Posterior cingulate gyrus (tissue), 11 donors: Measurements from ENCODE around the gene SPAG6.

Source experiments
- DNase-seq, 10 donors: peaks; one replicate each; pipeline versions ENCODE4 v3.0.0 to v3.0.0-alpha.2; 2020 to 2021; ENCODE audit warnings: mixed read lengths in 3 of 10
- intact Hi-C: fragments of 100-400 bp; cut with DNase I; formaldehyde crosslinking; loops from one replicate; pipeline ENCODE4 v1.15.1; 2023

SPAG6 gene

DNA sequence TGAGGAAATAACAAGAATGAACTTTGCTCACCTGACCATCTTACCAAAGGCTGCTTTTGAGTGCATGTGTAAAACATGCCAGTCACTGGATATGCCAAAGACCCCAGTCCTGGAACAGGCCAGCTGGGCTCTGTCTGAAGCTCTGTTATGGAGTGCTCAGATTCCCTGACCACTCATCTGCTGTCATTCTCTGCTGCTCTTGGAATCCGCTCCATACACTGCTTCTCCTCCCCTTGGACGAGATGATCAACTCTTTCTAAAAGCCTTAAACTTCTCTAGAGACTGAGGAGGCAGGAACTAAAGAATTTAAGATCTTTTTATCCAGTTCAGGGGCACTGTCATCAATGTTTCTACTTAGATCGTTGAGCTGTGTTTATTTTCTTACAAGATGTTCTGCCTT, 100.2 kb downstream of the SPAG6 start:
- intact Hi-C loops, result no loop called here

DNA sequence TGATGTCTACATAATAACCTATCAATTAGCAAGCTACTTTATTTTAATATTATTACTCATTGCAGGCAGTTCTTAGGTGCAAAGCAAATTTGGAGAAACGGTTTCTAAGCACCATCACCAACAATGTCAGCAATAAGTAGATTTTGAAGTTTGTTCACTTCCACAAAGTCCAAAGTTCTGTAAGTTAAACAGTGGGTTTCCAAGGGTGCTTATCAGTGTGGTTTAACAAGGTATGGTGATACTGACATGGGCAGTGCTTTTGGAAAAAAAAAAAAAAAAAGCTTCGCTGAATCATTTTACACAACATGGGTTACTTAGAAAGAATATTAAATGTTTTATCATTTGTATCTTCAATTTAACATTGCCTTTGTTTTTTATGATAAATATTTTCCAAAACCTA, 101.8 kb downstream of the SPAG6 start:
- no peak for DNase-seq
- intact Hi-C loops, result no loop called here

More for the DNA sequence above, 100.2 kb downstream of the SPAG6 start:
- no peak for DNase-seq

DNA sequence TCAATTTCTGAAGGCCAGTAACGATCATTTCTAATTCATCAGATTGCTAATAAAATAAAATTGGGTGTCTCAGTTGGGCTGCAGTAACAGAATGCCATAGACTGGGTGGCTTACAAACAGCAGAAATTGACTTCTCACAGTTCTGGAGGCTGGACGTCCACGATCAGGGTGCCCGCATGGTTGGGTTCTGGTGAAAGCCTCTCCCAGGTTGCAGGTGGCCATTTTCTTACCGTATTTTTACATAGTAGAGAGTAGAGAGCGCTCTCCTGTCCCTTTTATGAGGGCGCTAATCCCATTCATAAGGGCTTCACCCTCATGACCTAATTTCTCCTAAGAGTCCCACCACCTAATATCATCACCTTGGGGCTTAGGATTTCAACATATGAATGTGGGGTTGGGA, 106.0 kb downstream of the SPAG6 start:
- intact Hi-C loops, result no loop called here
- DNase-seq, result no peak

DNA sequence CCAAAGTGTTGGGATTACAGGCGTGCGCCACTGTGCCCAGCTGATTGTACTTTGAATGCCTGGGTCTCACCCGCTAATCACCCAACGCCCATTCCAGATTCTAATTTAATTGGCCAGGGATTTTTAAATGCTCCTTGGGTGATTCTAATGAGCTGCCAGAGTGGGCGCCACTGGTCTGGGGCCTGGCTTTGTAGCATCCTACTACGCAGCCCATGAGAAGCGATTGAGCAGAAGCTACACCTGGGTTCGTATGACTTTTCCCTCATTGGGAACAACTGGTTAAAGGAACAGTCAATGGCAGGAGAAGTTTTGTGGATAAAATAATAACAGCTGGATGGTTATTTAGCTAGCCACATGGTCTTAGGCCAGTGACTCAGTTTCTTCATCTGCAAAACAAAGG, 108.0 kb downstream of the SPAG6 start:
- DNase-seq, result no peak
- intact Hi-C loops, result no loop called here

DNA sequence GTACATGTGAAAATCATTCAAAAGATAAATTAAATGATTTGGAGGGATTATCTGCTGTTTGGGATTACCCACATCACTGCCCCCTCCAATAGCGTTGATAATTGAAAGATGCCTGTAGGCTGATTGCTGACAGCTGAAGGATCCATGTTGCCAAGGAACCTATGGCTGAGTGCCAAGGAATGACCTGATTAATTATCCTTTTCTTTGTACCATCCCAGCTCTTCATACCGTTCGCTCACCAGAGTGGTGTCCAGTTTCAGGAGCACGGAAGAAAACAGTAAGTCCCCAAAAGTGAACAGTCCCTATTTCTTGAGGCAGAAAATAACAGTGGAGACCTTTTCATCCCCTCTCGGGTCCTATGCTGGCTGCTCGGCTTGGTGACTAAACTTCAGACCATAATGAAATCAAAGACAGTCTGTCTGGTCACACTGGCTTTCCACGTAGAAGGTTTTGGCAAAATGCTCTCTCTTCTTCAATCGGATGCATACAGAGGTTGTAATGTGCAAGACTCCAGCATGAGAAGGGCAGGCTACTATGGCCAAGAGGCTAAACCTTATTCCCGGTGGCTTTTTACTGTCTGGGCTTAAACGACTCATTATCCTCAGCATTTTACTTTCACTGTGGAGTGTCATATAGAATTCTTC, 108.8 kb downstream of the SPAG6 start:
- DNase-seq, result no peak
- intact Hi-C loops, result no loop called here

DNA sequence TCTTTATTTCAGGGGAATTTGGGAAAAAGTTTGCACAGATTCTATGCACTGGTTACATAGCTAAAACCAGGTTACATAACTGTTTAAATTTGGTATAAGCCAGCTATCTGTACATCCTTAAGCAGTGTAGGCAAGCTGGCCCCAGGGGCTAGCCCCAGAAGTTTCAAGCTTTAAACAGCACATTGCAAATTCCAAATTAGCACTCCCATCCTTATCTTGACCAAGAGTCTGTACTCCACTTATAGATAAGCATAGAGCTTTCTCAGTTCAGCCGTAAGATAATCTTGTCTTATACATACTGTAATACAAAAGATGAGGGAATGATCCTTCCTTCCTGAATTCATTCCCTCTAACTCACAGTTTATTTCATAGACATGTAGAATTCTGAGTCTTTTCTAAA, 109.3 kb downstream of the SPAG6 start:
- intact Hi-C loops, result no loop called here
- DNase-seq, result no peak

DNA sequence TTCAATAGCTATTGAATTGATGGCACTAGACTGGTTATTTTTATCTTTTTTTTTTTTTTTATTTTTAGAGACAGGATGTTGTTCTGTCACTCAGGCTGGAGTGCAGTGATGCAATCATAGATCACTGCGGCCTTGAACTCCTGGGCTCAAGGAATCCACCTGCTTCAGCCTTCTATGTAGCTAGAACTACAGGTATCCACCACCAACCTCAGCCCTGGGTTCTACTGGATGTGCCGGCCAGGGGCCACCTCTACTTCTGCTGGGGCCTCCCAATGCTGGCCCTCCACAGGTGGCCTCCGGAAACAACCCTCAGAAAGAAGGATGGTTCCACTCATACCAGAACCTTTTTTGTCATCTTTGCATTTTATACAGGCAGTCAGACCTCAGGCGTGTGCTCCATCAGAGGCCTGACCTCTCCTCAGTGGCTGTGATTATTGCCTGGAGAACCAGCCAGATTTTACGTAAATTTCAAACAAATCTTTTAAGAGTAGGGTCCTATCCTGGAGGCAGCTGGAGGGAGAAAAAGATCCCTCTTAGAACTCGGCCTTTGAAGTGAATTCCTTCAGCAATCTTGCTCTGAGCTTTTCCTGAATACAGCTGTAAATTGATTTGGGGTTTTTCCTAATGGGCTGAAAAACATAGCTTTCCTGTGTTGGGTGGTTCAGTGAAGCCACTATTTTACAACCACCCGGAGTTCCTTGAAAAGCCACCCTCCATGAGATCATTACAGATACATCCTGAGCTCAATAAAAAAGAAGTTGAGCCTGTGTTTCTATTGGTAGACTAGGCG, 110.0 kb downstream of the SPAG6 start:
- intact Hi-C loops, result no loop called here
- DNase-seq, result no peak

DNA sequence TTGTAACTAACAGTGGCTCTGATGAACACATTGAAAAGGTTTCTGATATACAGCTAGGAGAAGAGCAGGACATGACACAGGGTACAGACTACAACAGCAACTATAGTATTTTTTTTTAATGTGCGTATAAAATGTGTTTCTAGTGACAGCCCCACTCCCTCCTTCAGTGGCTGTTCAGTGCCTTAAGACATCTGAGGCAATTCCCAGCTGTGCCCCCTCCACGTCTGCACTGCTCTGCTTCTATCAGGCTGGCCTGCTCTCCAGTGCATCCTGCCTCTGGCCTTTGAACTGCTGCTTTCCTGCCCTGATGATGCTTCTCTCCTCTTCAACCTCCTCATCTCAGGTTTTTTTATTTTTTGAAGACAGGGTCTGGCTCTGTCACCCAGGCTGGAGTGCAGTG, 111.2 kb downstream of the SPAG6 start:
- DNase-seq, result no peak
- intact Hi-C loops, result no loop called here

DNA sequence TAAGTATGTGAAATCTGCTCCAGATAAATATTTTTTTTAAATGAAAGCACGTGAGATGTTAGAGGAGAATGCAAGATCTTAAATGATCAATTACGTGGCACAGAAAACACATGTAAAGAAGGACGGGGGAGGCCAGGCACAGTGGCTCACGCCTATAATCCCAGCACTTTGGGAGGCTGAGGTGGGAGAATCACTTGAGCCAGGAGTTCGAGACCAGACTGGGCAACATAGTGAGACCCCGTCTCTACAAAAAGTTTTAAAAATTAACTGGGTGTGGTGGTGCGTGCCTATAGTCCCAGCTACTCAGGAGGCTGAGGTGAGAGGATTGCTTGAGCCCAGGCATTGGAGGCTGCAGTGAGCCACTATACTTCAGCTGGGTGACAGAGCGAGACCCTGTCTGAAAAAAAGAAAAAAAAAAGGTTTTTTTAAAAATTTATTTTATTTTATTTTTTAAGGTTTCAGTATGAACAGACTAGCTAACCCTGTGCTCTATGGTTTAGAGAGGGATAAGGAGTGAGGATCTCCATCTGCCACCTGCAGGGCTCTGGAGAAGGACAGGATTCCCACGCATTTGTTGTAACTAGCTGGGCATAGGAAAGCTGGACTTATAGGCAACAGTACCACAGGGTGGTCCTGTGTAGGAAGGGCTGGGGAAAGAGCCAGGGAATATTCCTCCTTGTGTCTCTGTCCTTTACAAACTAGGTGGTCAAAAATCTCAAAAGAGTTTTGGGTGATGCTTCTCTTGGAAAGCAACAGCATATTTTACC, 113.2 kb downstream of the SPAG6 start:
- intact Hi-C loops, result no loop called here
- DNase-seq, result no peak

DNA sequence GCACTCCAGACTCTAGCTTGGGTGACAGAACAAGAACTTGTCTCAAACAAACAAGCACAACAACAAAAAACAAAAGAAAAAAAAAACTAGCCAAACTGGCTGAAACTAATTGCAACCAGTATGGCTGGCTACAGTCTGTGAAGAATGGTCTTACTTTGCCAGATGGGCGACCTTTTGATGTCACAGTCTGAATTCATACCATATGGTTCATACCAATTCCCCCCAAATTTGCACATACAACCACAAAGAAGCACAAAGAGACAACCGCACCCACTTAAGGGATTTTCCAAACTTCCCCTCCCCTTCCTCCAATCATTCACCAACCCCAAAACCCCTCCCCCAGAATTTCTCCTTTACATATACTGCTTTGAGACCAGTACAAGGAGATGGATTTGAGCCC, 114.2 kb downstream of the SPAG6 start:
- intact Hi-C loops, result no loop called here
- no peak for DNase-seq

DNA sequence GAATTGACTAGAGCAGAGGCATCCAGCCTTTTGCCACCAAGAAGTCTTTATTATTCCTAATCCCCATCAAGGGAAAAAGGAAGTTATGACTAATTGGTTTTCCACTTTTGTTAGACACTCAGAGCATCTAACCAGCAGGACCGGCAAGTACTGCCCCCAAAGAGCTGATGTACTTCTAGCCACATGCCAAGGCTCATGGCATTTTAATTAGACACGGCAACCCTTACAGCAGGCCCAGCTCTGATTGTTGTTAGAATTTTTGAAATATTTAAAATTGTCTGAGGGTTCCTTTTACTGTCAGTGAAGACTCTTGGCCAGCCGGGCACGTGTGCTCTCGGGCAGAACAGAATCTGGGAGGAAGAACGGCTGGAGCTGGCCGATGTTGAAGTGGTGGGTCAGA, 114.8 kb downstream of the SPAG6 start:
- no peak for DNase-seq
- intact Hi-C loops, result no loop called here

DNA sequence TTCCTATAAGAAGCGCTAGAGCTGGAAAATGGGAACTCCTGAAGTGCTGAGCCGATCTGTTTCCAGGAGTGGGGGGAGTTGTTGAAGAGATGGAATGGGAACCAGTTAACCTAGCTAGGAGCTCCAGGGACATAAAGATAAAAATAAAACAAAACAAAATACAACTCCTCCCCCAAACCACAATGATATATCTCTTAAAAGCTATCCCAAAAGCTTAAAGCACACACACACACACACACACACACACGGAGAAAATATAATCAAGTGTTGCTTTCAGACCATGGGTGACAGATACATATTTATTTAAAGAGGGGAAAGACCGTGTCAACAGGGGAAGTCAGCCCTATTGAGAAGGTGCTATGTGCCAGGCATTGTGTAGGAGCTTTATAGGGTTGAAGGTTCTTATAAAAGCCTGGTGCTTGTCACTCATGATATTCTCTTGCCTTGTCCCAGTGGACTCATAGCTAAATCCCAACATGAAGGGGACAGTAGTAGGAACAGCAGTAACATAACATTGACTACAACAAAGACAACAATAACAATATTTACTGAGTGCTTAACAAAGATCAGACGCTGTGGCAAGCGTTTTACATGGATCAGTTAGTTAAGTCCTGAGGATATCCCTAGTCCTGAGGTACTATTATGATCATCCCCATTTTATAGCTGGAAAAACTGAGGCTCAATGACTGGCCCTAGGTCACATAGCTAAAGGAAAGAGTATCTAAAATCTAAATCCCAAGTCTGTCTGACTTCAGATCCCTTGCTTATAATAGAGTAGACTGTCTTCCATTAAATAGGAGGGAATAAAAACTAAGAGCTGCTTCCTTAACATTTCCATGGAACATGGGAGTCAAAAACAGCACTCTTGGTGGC, 115.5 kb downstream of the SPAG6 start:
- no peak for DNase-seq
- intact Hi-C loops, result no loop called here

DNA sequence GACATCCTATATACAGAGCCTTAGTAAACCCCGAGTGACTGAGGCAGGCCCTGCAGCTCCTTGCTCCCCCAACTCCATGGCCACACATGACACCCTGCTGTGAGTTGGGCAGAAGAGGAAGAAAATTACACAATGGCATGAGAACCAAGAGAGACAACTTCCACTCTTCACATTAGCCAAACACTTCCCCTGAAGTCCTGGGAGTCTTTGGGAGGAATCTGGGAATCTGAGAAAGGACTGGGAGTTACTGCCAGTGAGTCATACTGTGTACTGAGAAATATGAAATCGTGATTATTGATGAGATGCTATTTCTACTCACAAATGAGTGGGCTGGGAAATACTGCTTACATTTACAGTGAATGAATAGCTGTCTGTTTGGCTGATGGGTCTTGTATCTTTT, 116.6 kb downstream of the SPAG6 start:
- intact Hi-C loops, result no loop called here
- no peak for DNase-seq

DNA sequence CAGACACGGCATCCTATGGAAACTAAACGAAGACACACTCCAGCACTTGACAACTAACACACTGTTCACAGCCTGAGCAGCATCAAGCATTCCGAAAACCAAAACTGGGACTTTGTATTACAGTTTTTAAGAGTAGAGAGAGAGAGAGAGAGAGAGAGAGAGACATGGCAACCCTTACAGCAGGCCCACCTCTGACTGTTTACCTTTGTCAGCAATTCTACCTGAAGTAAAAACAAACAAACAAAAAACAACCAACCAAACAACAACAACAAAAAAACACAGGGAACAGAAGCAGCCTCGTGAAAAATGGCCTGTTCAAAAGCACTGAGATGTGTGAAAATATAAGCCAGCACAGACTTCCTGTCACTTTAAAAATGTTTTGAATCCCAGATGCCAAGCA, 118.0 kb downstream of the SPAG6 start:
- intact Hi-C loops, result no loop called here
- no peak for DNase-seq

DNA sequence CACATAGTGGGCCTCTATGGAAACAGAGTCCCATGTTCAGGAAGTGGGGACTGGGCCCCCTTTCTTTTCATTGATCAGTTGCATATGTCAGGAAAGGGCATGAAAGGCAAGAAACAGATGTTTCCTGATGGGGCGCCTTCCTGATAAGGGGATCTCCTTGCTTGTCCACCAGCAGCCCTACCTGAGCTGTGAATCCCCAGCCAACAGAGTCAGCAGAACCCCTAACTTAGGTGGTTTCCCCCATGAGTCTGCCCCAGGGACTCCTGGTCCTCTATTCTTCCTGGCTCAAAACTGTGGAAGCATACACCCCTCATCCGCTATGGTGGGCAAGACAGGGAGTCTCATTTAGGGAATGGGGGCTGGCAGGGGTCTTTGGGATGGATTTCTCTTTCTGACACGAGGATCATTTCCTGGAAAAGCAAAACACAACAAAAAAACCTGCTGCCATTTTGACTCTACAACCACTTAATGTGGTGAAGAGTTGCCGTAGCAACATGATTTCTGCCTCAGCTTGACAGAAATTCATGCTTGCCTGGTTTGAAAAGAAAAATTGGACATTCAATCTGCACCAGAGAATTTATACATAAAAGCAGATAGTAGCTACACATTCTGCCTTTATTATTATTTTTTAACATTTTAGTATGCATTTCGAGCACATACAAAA, 119.8 kb downstream of the SPAG6 start:
- intact Hi-C loops, result no loop called here
- DNase-seq, result no peak

DNA sequence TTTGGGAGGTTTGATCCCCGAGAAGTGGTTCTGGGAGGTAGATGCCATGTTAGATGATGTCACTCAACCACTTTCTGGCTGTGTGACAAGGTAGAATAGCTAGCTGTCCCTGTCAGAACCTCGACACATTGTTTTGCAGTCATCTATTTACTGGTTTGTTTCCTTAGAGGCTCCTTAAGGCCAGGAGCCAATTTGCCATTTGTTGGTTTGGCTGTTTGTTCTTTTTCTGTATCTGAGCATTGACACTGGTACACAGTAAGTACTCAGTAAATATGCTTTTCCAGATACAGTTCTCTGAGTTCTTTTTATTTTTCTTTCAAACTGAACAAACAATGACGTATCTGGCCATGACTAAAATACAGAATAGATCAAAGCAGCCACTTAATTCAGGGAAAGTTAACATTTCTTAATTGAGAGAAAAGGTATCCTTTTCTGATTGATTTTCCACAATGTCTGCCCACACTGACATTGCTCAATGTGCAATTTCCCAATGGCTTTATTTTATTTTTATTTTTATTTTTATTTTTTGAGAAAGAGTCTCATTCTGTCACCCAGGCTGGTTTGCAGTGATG, 121.6 kb downstream of the SPAG6 start:
- intact Hi-C loops, result no loop called here
- DNase-seq, result no peak
